Osteocyte (in vitro differentiated cells): ENCODE results near the gene BHLHA9. TPM values are rescaled to one million over a fixed set of nuclear protein-coding genes. Genes with fewer than 3 reads are reported as not detected.
A peak's percentile ranks its signal among the peaks of the same experiment; 100 is the strongest.

Experiments used
- DNase-seq: peaks from one replicate; pipeline ENCODE4 v3.0.0; 2021; ENCODE audit warnings: mixed read lengths; ENCODE audit not compliant: unreplicated experiment; ENCODE audit errors: extremely low spot score
- H3K27ac Mint-ChIP-seq: one replicate; pipeline ENCODE4 v1.8.0; 2021; ENCODE audit warnings: mild to moderate bottlenecking, mixed read lengths; ENCODE audit not compliant: unreplicated experiment
- H3K27me3 Mint-ChIP-seq: one replicate; pipeline ENCODE4 v1.8.0; 2021; ENCODE audit warnings: mixed read lengths; ENCODE audit not compliant: unreplicated experiment
- H3K36me3 Mint-ChIP-seq: one replicate; pipeline ENCODE4 v1.8.0; 2021; ENCODE audit warnings: mixed read lengths; ENCODE audit not compliant: unreplicated experiment
- H3K4me1 Mint-ChIP-seq: one replicate; pipeline ENCODE4 v1.8.0; 2021; ENCODE audit warnings: mixed read lengths; ENCODE audit not compliant: unreplicated experiment
- H3K4me3 Mint-ChIP-seq: one replicate; pipeline ENCODE4 v1.8.0; 2021; ENCODE audit warnings: mild to moderate bottlenecking, moderate library complexity, mixed read lengths; ENCODE audit not compliant: unreplicated experiment
- H3K9me3 Mint-ChIP-seq: one replicate; pipeline ENCODE4 v1.8.0; 2021; ENCODE audit warnings: mixed read lengths; ENCODE audit not compliant: unreplicated experiment
- CTCF ChIP-seq: fragments of 200-600 bp; sonication (generic); IDR thresholded peaks from 2 replicates; pipeline ENCODE4 v1.5.0; 2021; ENCODE audit warnings: antibody characterized with exemption, mild to moderate bottlenecking, moderate library complexity
- total RNA-seq: library from RNA; stranded (reverse); gene quantifications from 2 replicates; pipeline ENCODE4 v1.2.1, GENCODE V29; 2021

Gene BHLHA9
- total RNA-seq, 1 donor from 2014 or later = not detected

- Mint-ChIP-seq H3K36me3 (peaks cover 3% of the 10 kb centered on the region), H3K4me1 (peaks cover 9% of the 10 kb centered on the region), H3K4me3 (no peak overlapping the region), H3K27ac (no peak overlapping the region), H3K9me3 (no peaks in the 10 kb centered on the region), H3K27me3 (peaks cover 36% of the 10 kb centered on the region)
- TF ChIP-seq CTCF = no peak
- no peak for DNase-seq
Measured at GRCh38 chr17:1226308-1226707, 43.9 kb upstream of the BHLHA9 start.

- peaks cover 3% of the 10 kb centered on the region for H3K36me3 Mint-ChIP-seq
- H3K27ac Mint-ChIP-seq = no peak overlapping the region
- H3K27me3 Mint-ChIP-seq = peaks cover 41% of the 10 kb centered on the region
- H3K9me3 Mint-ChIP-seq = no peaks in the 10 kb centered on the region
- H3K4me3 Mint-ChIP-seq = no peak overlapping the region
- TF ChIP-seq CTCF = no peak
- peaks cover 12% of the 10 kb centered on the region for H3K4me1 Mint-ChIP-seq
- DNase-seq = no peak
Measured at GRCh38 chr17:1227365-1227764, 42.9 kb upstream of the BHLHA9 start.

GRCh38 chr17:1227917-1228780 is 42.1 kb upstream of the BHLHA9 start:
- no peak overlapping the region for H3K27ac Mint-ChIP-seq
- H3K27me3 Mint-ChIP-seq = peaks cover 43% of the 10 kb centered on the region
- no peaks in the 10 kb centered on the region for H3K9me3 Mint-ChIP-seq
- peaks cover 3% of the 10 kb centered on the region for H3K36me3 Mint-ChIP-seq
- peak overlapping the region; percentile 66 for H3K4me3 Mint-ChIP-seq
- DNase-seq = no peak
- H3K4me1 Mint-ChIP-seq = peaks cover 20% of the 10 kb centered on the region
- no peak for TF ChIP-seq CTCF

- Mint-ChIP-seq H3K9me3 (no peaks in the 10 kb centered on the region), H3K4me1 (peaks cover 21% of the 10 kb centered on the region), H3K4me3 (no peak overlapping the region), H3K27me3 (peaks cover 41% of the 10 kb centered on the region), H3K27ac (no peak overlapping the region), H3K36me3 (peaks cover 3% of the 10 kb centered on the region)
- TF ChIP-seq CTCF = no peak
- DNase-seq = no peak
Measured at GRCh38 chr17:1228781-1229348, 41.4 kb upstream of the BHLHA9 start.

GRCh38 chr17:1229349-1229899 is 40.8 kb upstream of the BHLHA9 start:
- Mint-ChIP-seq H3K4me3 (peak overlapping the region; percentile 38), H3K36me3 (peaks cover 3% of the 10 kb centered on the region), H3K27ac (no peak overlapping the region), H3K9me3 (no peaks in the 10 kb centered on the region), H3K4me1 (peaks cover 23% of the 10 kb centered on the region), H3K27me3 (peaks cover 41% of the 10 kb centered on the region)
- DNase-seq = no peak
- no peak for TF ChIP-seq CTCF
